Right atrium auricular region (tissue), 2 donors: ENCODE data around the gene ASH1L. TPM values are rescaled to one million over a fixed set of nuclear protein-coding genes. Genes with fewer than 3 reads are reported as not detected.
"Not testable (repeated sequence)": the region's sequence is repeated elsewhere in the genome, so short reads cannot be mapped to it uniquely, and the experiment has no call there.

Experiments used
- DNase-seq: peaks from one replicate; pipeline ENCODE4 v3.0.0-alpha.2; 2019; ENCODE audit warnings: low spot score
- H3K27ac ChIP-seq, 2 donors: fragments of 200-600 bp; sonication (generic); 1 replicate in 1 of 2; 2 replicates in 1 of 2; pipeline ENCODE4 v1.5.1; 2016 to 2019
- H3K27me3 ChIP-seq, 2 donors: fragments of 200-600 bp; sonication (generic); one replicate each; pipeline versions ENCODE4 v1.5.1 to v1.6.0; 2017 to 2019
- H3K36me3 ChIP-seq: fragments of 200-600 bp; sonication (generic); one replicate; pipeline ENCODE4 v1.5.1; 2016
- H3K4me1 ChIP-seq, 2 donors: fragments of 200-600 bp; sonication (generic); one replicate each; pipeline versions ENCODE4 v1.5.1 to v1.6.0; 2017 to 2019
- H3K4me3 ChIP-seq, 2 donors: fragments of 200-600 bp; sonication (generic); 1 replicate in 1 of 2; 2 replicates in 1 of 2; pipeline ENCODE4 v1.5.1; 2017 to 2019; ENCODE audit warnings: mild to moderate bottlenecking in 1 of 2, moderate library complexity in 1 of 2
- H3K9me3 ChIP-seq, 2 donors: fragments of 200-600 bp; sonication (generic); one replicate each; pipeline ENCODE4 v1.5.1; 2019
- total RNA-seq, 2 donors: library from RNA; depleted of rRNA; stranded (reverse); fragments of >200 nt; gene quantifications; one replicate each; pipeline ENCODE4 v1.1.0, GENCODE V29; 2016
- TF ChIP-seq, protein P1 (sequence below), 2 donors: fragments of 200-600 bp; sonication (generic); IDR thresholded peaks; one replicate each; pipeline ENCODE4 v1.5.1; 2019; ENCODE audit warnings: antibody characterized with exemption in 2 of 2

The ASH1L gene
- total RNA-seq, 2 donors from 2014 or later: 37.2 to 50.2 TPM

GRCh38 chr1:155352631-155353030 lies 210.0 kb downstream of the ASH1L start:
- Histone ChIP-seq H3K36me3 (peaks cover 94% of the 10 kb centered on the region), H3K27ac (no peak overlapping the region), H3K9me3 (no peaks in the 10 kb centered on the region), H3K27me3 (no peaks in the 10 kb centered on the region), H3K4me3 (no peak overlapping the region), H3K4me1 (no peaks in the 10 kb centered on the region)
- no peak for DNase-seq
- TF ChIP-seq, protein P1, sequence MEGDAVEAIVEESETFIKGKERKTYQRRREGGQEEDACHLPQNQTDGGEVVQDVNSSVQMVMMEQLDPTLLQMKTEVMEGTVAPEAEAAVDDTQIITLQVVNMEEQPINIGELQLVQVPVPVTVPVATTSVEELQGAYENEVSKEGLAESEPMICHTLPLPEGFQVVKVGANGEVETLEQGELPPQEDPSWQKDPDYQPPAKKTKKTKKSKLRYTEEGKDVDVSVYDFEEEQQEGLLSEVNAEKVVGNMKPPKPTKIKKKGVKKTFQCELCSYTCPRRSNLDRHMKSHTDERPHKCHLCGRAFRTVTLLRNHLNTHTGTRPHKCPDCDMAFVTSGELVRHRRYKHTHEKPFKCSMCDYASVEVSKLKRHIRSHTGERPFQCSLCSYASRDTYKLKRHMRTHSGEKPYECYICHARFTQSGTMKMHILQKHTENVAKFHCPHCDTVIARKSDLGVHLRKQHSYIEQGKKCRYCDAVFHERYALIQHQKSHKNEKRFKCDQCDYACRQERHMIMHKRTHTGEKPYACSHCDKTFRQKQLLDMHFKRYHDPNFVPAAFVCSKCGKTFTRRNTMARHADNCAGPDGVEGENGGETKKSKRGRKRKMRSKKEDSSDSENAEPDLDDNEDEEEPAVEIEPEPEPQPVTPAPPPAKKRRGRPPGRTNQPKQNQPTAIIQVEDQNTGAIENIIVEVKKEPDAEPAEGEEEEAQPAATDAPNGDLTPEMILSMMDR (IDR thresholded peaks at IDR 0.05): no peak

- H3K36me3 ChIP-seq: peaks cover 92% of the 10 kb centered on the region
- no peaks in the 10 kb centered on the region for H3K27me3 ChIP-seq
- H3K27ac ChIP-seq: no peak overlapping the region
- no peak for DNase-seq
- no peaks in the 10 kb centered on the region for H3K9me3 ChIP-seq
- TF ChIP-seq, protein P1 (IDR thresholded peaks at IDR 0.05): no peak
- no peaks in the 10 kb centered on the region for H3K4me1 ChIP-seq
- no peak overlapping the region for H3K4me3 ChIP-seq
Observed at GRCh38 chr1:155342842-155343241, 219.8 kb downstream of the ASH1L start.

- no peaks in the 10 kb centered on the region for H3K9me3 ChIP-seq
- H3K27ac ChIP-seq: no peak overlapping the region
- H3K4me3 ChIP-seq: no peak overlapping the region
- TF ChIP-seq, protein P1 (IDR thresholded peaks at IDR 0.05): no peak
- no peaks in the 10 kb centered on the region for H3K4me1 ChIP-seq
- H3K27me3 ChIP-seq: no peaks in the 10 kb centered on the region
- peaks cover 77% of the 10 kb centered on the region for H3K36me3 ChIP-seq
- no peak for DNase-seq
Observed at GRCh38 chr1:155339515-155340097, 223.0 kb downstream of the ASH1L start.

DNA sequence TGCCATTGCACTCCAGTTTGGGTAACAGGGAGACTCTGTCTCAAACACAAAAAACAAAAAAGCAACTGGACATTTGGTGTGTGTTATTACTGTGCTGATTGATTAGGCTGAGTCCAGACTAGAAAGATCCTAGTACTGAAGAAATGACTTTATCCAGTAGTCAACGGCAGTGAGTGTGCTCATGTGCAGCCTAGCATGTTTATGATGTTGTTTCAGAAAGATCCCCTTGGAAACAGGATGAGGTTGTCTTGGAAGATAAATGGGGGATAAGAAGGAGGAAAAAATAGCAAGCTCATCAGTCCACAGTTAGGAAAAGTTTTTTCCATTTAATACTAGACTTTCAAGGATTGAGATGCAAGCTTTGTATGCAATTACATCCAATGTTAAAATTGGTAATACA lies 227.6 kb downstream of the ASH1L start:
- TF ChIP-seq, protein P1 (IDR thresholded peaks at IDR 0.05): no peak
- Histone ChIP-seq H3K4me3 (no peak overlapping the region), H3K4me1 (no peaks in the 10 kb centered on the region), H3K27ac (no peak overlapping the region), H3K9me3 (no peaks in the 10 kb centered on the region), H3K36me3 (peaks cover 45% of the 10 kb centered on the region), H3K27me3 (no peaks in the 10 kb centered on the region)
- no peak for DNase-seq

GRCh38 chr1:155329980-155330598 lies 232.5 kb downstream of the ASH1L start:
- Histone ChIP-seq H3K4me3 (no peak overlapping the region), H3K36me3 (peaks cover 33% of the 10 kb centered on the region), H3K4me1 (peaks cover 0 to 10% of the 10 kb centered on the region in 2 donors), H3K27me3 (no peaks in the 10 kb centered on the region), H3K9me3 (no peaks in the 10 kb centered on the region), H3K27ac (no peak overlapping the region)
- TF ChIP-seq, protein P1 (IDR thresholded peaks at IDR 0.05): no peak
- no peak for DNase-seq

GRCh38 chr1:155328856-155329255 lies 233.7 kb downstream of the ASH1L start:
- H3K27ac ChIP-seq, H3K9me3 ChIP-seq, H3K4me3 ChIP-seq, DNase-seq, H3K27me3 ChIP-seq: not testable (repeated sequence)
- Histone ChIP-seq H3K4me1 (peaks cover 0 to 15% of the 10 kb centered on the region in 2 donors), H3K36me3 (peaks cover 33% of the 10 kb centered on the region)
